ENCODE results near the gene STAU1. TPM values are rescaled to one million over a fixed set of nuclear protein-coding genes. Genes with fewer than 3 reads are reported as not detected.

The STAU1 gene
- polyA plus RNA-seq, 3 donors = 17.3 to 34.2 (median 24.0) TPM

- Histone ChIP-seq H3K4me3 (replicated peaks in 1 of 3; ENCODE audit: low read depth in 2 of 3, low read length in 3 of 3) (no peak overlapping the region), H3K9ac (ENCODE audit: insufficient read depth, low read length, poor library complexity, severe bottlenecking) (no peak overlapping the region), H3K27me3 (ENCODE audit: control insufficient read depth in 2 of 2, insufficient read depth in 2 of 2, low read length in 2 of 2) (no peaks in the 10 kb centered on the region), H3K4me2 (replicated peaks; ENCODE audit: extremely low read depth, low read length, poor library complexity, severe bottlenecking) (no peak overlapping the region), H3K4me1 (ENCODE audit: control insufficient read depth in 1 of 2, insufficient read depth in 2 of 2, low read length in 2 of 2) (peaks cover 11 to 13% of the 10 kb centered on the region in 2 donors), H3K9me3 (replicated peaks in 1 of 2; ENCODE audit: control insufficient read depth in 1 of 2, insufficient read depth in 1 of 2, low read length in 2 of 2) (peaks cover 0 to 5% of the 10 kb centered on the region in 2 donors), H2AFZ (ENCODE audit: insufficient read depth, low read depth, low read length, poor library complexity, severe bottlenecking) (no peak overlapping the region), H3K27ac (ENCODE audit: low read depth in 1 of 2, low read length in 2 of 2) (no peak overlapping the region), H3K79me2 (ENCODE audit: insufficient read depth, low read length) (peaks cover 4% of the 10 kb centered on the region), H4K20me1 (ENCODE audit: insufficient read depth, low read length) (no peaks in the 10 kb centered on the region), H3K36me3 (replicated peaks in 1 of 2; ENCODE audit: control insufficient read depth in 1 of 2, insufficient read depth in 2 of 2, low read length in 2 of 2) (no peaks in the 10 kb centered on the region)
- H3K4me3 Mint-ChIP-seq = no peak overlapping the region
- peaks cover 6 to 12% (median 6%) of the 10 kb centered on the region in 7 donors for H3K9me3 Mint-ChIP-seq
- peaks cover 0 to 2% (median 0%) of the 10 kb centered on the region in 3 donors for H3K27me3 Mint-ChIP-seq (ENCODE audit: low read depth in 3 of 3)
- peaks cover 0 to 2% of the 10 kb centered on the region in 2 donors for H3K36me3 Mint-ChIP-seq
- TF ChIP-seq CTCF (IDR thresholded peaks at IDR 0.05) = no peak
- no peak for DNase-seq
- H3K4me1 Mint-ChIP-seq = peaks cover 10% of the 10 kb centered on the region
- intact Hi-C loops (cut with micrococcal nuclease) = loop anchor here in 1 of 2 donors (10.0 kb wide), 1 partner anchor 80 kb away; no protein-coding TSS in a partner anchor
- H3K27ac Mint-ChIP-seq = no peak overlapping the region
Measured at GRCh38 chr20:49214571-49214970, 26.4 kb upstream of the STAU1 start.

- no peak overlapping the region for H3K4me2 ChIP-seq (replicated peaks; ENCODE audit: extremely low read depth, low read length, poor library complexity, severe bottlenecking)
- no peak for DNase-seq
- H2AFZ ChIP-seq (ENCODE audit: insufficient read depth, low read depth, low read length, poor library complexity, severe bottlenecking) = no peak overlapping the region
- H3K9ac ChIP-seq (ENCODE audit: insufficient read depth, low read length, poor library complexity, severe bottlenecking) = no peak overlapping the region
- no peak overlapping the region for H3K4me3 ChIP-seq (replicated peaks in 1 of 3; ENCODE audit: low read depth in 2 of 3, low read length in 3 of 3)
- peaks cover 4 to 10% (median 7%) of the 10 kb centered on the region in 7 donors for H3K9me3 Mint-ChIP-seq
- no peaks in the 10 kb centered on the region for H3K79me2 ChIP-seq (ENCODE audit: insufficient read depth, low read length)
- no peak for TF ChIP-seq CTCF (IDR thresholded peaks at IDR 0.05)
- no peak overlapping the region for H3K4me3 Mint-ChIP-seq
- H3K9me3 ChIP-seq (replicated peaks in 1 of 2; ENCODE audit: control insufficient read depth in 1 of 2, insufficient read depth in 1 of 2, low read length in 2 of 2) = peaks cover 0 to 5% of the 10 kb centered on the region in 2 donors
- no peaks in the 10 kb centered on the region for H3K4me1 Mint-ChIP-seq
- H3K27me3 ChIP-seq (ENCODE audit: control insufficient read depth in 2 of 2, insufficient read depth in 2 of 2, low read length in 2 of 2) = no peaks in the 10 kb centered on the region
- H3K27ac Mint-ChIP-seq = no peak overlapping the region
- H4K20me1 ChIP-seq (ENCODE audit: insufficient read depth, low read length) = no peaks in the 10 kb centered on the region
- H3K27ac ChIP-seq (ENCODE audit: low read depth in 1 of 2, low read length in 2 of 2) = no peak overlapping the region
- peaks cover 0 to 2% (median 0%) of the 10 kb centered on the region in 3 donors for H3K27me3 Mint-ChIP-seq (ENCODE audit: low read depth in 3 of 3)
- H3K36me3 Mint-ChIP-seq = peaks cover 0 to 2% of the 10 kb centered on the region in 2 donors
- no CpG with 5 or more reads among the region's 1 CpG for WGBS (ENCODE audit: insufficient coverage)
- intact Hi-C loops (cut with micrococcal nuclease) = loop anchor here in 1 of 2 donors (10.0 kb wide), 1 partner anchor 76 kb away; no protein-coding TSS in a partner anchor
- H3K36me3 ChIP-seq (replicated peaks in 1 of 2; ENCODE audit: control insufficient read depth in 1 of 2, insufficient read depth in 2 of 2, low read length in 2 of 2) = no peaks in the 10 kb centered on the region
- no peaks in the 10 kb centered on the region for H3K4me1 ChIP-seq (ENCODE audit: control insufficient read depth in 1 of 2, insufficient read depth in 2 of 2, low read length in 2 of 2)
Measured at GRCh38 chr20:49210757-49211110, 22.6 kb upstream of the STAU1 start.

Data from CD14-positive monocyte (primary cell).